ENCODE results near the gene PHLDB1. TPM values are rescaled to one million over a fixed set of nuclear protein-coding genes. Genes with fewer than 3 reads are reported as not detected.
A peak's percentile ranks its signal among the peaks of the same experiment; 100 is the strongest.

PHLDB1 gene
- total RNA-seq, 3 donors from 2014 or later: 104 to 150 (median 109) TPM

- Histone ChIP-seq H3K9me3 (no peaks in the 10 kb centered on the region), H3K27ac (peak overlapping the region; percentile 81 to 87), H3K36me3 (no peaks in the 10 kb centered on the region), H3K4me3 (no peak overlapping the region), H3K4me1 (peaks cover 5 to 11% of the 10 kb centered on the region in 2 donors), H3K27me3 (no peaks in the 10 kb centered on the region)
- DNase-seq (ENCODE audit: low spot score in 2 of 2): no peak
- TF ChIP-seq POLR2AphosphoS5 (IDR thresholded peaks at IDR 0.05): no peak
- TF ChIP-seq CTCF (IDR thresholded peaks at IDR 0.05): no peak
- no peak for TF ChIP-seq POLR2A (IDR thresholded peaks at IDR 0.05)
- intact Hi-C loops (cut with DNase I; ENCODE audit: low total_unique reads): no loop called here
Measured at GRCh38 chr11:118633319-118633690, 25.9 kb downstream of the PHLDB1 start.

GRCh38 chr11:118633979-118634378 is 26.6 kb downstream of the PHLDB1 start:
- H3K9me3 ChIP-seq: no peaks in the 10 kb centered on the region
- DNase-seq (ENCODE audit: low spot score in 2 of 2): no peak
- H3K27me3 ChIP-seq: no peaks in the 10 kb centered on the region
- peak overlapping the region; percentile 81 to 87 for H3K27ac ChIP-seq
- peaks cover 5 to 11% of the 10 kb centered on the region in 2 donors for H3K4me1 ChIP-seq
- TF ChIP-seq CTCF (IDR thresholded peaks at IDR 0.05) (no peak), POLR2AphosphoS5 (IDR thresholded peaks at IDR 0.05) (no peak), POLR2A (IDR thresholded peaks at IDR 0.05) (no peak)
- no peaks in the 10 kb centered on the region for H3K36me3 ChIP-seq
- intact Hi-C loops (cut with DNase I; ENCODE audit: low total_unique reads): no loop called here
- peak overlapping the region in 1 of 3 donors; percentile 65 for H3K4me3 ChIP-seq

- H3K4me1 ChIP-seq: peaks cover 5 to 11% of the 10 kb centered on the region in 2 donors
- peak overlapping the region in 2 of 3 donors; percentile 47 to 65 for H3K4me3 ChIP-seq
- no peaks in the 10 kb centered on the region for H3K36me3 ChIP-seq
- intact Hi-C loops (cut with DNase I; ENCODE audit: low total_unique reads): no loop called here
- DNase-seq (ENCODE audit: low spot score in 2 of 2): peak; percentile 80 to 84
- TF ChIP-seq POLR2AphosphoS5 (IDR thresholded peaks at IDR 0.05) (peak in 1 of 3 donors; percentile 52), CTCF (IDR thresholded peaks at IDR 0.05) (peak in 1 of 3 donors; percentile 38), POLR2A (IDR thresholded peaks at IDR 0.05) (no peak)
- H3K27me3 ChIP-seq: no peaks in the 10 kb centered on the region
- peak overlapping the region; percentile 81 to 87 for H3K27ac ChIP-seq
- no peaks in the 10 kb centered on the region for H3K9me3 ChIP-seq
Measured at GRCh38 chr11:118634431-118635236, 27.2 kb downstream of the PHLDB1 start.

GRCh38 chr11:118635237-118635591 is 27.8 kb downstream of the PHLDB1 start:
- Histone ChIP-seq H3K27me3 (no peaks in the 10 kb centered on the region), H3K4me3 (peak overlapping the region in 2 of 3 donors; percentile 47 to 65), H3K4me1 (peaks cover 5 to 11% of the 10 kb centered on the region in 2 donors), H3K9me3 (no peaks in the 10 kb centered on the region), H3K36me3 (no peaks in the 10 kb centered on the region), H3K27ac (peak overlapping the region; percentile 81 to 87)
- TF ChIP-seq POLR2AphosphoS5 (IDR thresholded peaks at IDR 0.05) (peak in 2 of 3 donors; percentile 11 to 28), POLR2A (IDR thresholded peaks at IDR 0.05) (peak; percentile 16), CTCF (IDR thresholded peaks at IDR 0.05) (no peak)
- DNase-seq (ENCODE audit: low spot score in 2 of 2): no peak
- intact Hi-C loops (cut with DNase I; ENCODE audit: low total_unique reads): no loop called here

DNA sequence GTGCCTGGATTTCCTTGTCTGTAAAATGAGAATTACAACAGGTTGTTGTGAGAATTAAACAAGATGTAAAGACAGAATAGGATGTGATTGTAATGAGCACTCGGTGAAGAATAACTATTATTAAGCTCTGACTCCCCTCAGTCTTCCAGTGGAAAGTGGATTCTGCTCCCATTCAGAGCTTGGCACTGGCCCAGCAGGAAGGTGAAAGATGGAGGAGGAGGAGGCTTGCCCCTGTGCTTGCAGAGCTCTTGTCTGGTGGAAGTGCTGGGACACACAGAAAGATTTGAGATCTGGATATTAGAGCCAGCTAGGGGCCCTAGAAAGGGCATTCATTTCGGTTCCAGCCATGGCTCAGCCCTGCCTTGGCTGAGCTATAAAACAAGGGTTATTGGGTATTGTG is 28.2 kb downstream of the PHLDB1 start:
- H3K27me3 ChIP-seq: no peaks in the 10 kb centered on the region
- H3K27ac ChIP-seq: peak overlapping the region; percentile 81 to 87
- no peaks in the 10 kb centered on the region for H3K9me3 ChIP-seq
- H3K36me3 ChIP-seq: no peaks in the 10 kb centered on the region
- DNase-seq (ENCODE audit: low spot score in 2 of 2): no peak
- H3K4me1 ChIP-seq: peaks cover 5 to 11% of the 10 kb centered on the region in 2 donors
- H3K4me3 ChIP-seq: peak overlapping the region in 2 of 3 donors; percentile 47 to 65
- no peak for TF ChIP-seq POLR2AphosphoS5 (IDR thresholded peaks at IDR 0.05)
- TF ChIP-seq POLR2A (IDR thresholded peaks at IDR 0.05): no peak
- no peak for TF ChIP-seq CTCF (IDR thresholded peaks at IDR 0.05)
- intact Hi-C loops (cut with DNase I; ENCODE audit: low total_unique reads): no loop called here

Measured in breast epithelium (tissue), 4 donors.